MM.1S (cell line): ENCODE measurements around the gene FAM53C.

Experiments
- CTCF ChIP-seq: fragments of 300-600 bp; sonication (generic); IDR thresholded peaks from 2 replicates; pipeline ENCODE4 v1.5.1; 2016; ENCODE audit warnings: antibody characterized with exemption, low read length, mixed read lengths
- EZH2phosphoT487 ChIP-seq: fragments of 300-600 bp; sonication (generic); IDR thresholded peaks from 2 replicates; pipeline ENCODE4 v1.6.1; 2018; ENCODE audit warnings: antibody characterized with exemption, low read length

GRCh38 chr5:138351517-138351916, 13.5 kb downstream of the FAM53C start:
- TF ChIP-seq CTCF (no peak), EZH2phosphoT487 (no peak)
